Right atrium auricular region (tissue), 2 donors: Measurements from ENCODE around the gene TECPR2. TPM values are rescaled to one million over a fixed set of nuclear protein-coding genes. Genes with fewer than 3 reads are reported as not detected.
"Not testable (repeated sequence)": the region's sequence is repeated elsewhere in the genome, so short reads cannot be mapped to it uniquely, and the experiment has no call there.

Source experiments
- DNase-seq: peaks from one replicate; pipeline ENCODE4 v3.0.0-alpha.2; 2019; ENCODE audit warnings: low spot score
- H3K27ac ChIP-seq, 2 donors: fragments of 200-600 bp; sonication (generic); 1 replicate in 1 of 2; 2 replicates in 1 of 2; pipeline ENCODE4 v1.5.1; 2016 to 2019
- H3K27me3 ChIP-seq, 2 donors: fragments of 200-600 bp; sonication (generic); one replicate each; pipeline versions ENCODE4 v1.5.1 to v1.6.0; 2017 to 2019
- H3K36me3 ChIP-seq: fragments of 200-600 bp; sonication (generic); one replicate; pipeline ENCODE4 v1.5.1; 2016
- H3K4me1 ChIP-seq, 2 donors: fragments of 200-600 bp; sonication (generic); one replicate each; pipeline versions ENCODE4 v1.5.1 to v1.6.0; 2017 to 2019
- H3K4me3 ChIP-seq, 2 donors: fragments of 200-600 bp; sonication (generic); 1 replicate in 1 of 2; 2 replicates in 1 of 2; pipeline ENCODE4 v1.5.1; 2017 to 2019; ENCODE audit warnings: mild to moderate bottlenecking in 1 of 2, moderate library complexity in 1 of 2
- H3K9me3 ChIP-seq, 2 donors: fragments of 200-600 bp; sonication (generic); one replicate each; pipeline ENCODE4 v1.5.1; 2019
- CTCF ChIP-seq, 2 donors: fragments of 200-600 bp; sonication (generic); IDR thresholded peaks; one replicate each; pipeline ENCODE4 v1.5.1; 2019; ENCODE audit warnings: antibody characterized with exemption in 2 of 2
- microRNA-seq, 2 donors: library from miRNA; unstranded; fragments of <30 nt; microRNA quantifications; one replicate each; pipeline ENCODE4, GENCODE V29; 2016 to 2017; ENCODE audit warnings: borderline number of aligned reads in 2 of 2, borderline replicate concordance in 1 of 2
- total RNA-seq, 2 donors: library from RNA; depleted of rRNA; stranded (reverse); fragments of >200 nt; gene quantifications; one replicate each; pipeline ENCODE4 v1.1.0, GENCODE V29; 2016

TECPR2 gene
- total RNA-seq, 2 donors from 2014 or later, result 13.2 to 15.5 TPM

GRCh38 chr14:102545461-102546265, 182.9 kb downstream of the TECPR2 start:
- no peaks in the 10 kb centered on the region for H3K9me3 ChIP-seq
- no peak overlapping the region for H3K27ac ChIP-seq
- peaks cover 0 to 15% of the 10 kb centered on the region in 2 donors for H3K4me1 ChIP-seq
- no peak for TF ChIP-seq CTCF (IDR thresholded peaks at IDR 0.05)
- no peaks in the 10 kb centered on the region for H3K36me3 ChIP-seq
- DNase-seq, result no peak
- peaks cover 0 to 14% of the 10 kb centered on the region in 2 donors for H3K27me3 ChIP-seq
- no peak overlapping the region for H3K4me3 ChIP-seq

GRCh38 chr14:102548616-102549240, 186.0 kb downstream of the TECPR2 start:
- H3K27ac ChIP-seq, result no peak overlapping the region
- H3K4me1 ChIP-seq, result peaks cover 0 to 15% of the 10 kb centered on the region in 2 donors
- H3K27me3 ChIP-seq, result peaks cover 0 to 14% of the 10 kb centered on the region in 2 donors
- no peak for TF ChIP-seq CTCF (IDR thresholded peaks at IDR 0.05)
- H3K9me3 ChIP-seq, result no peaks in the 10 kb centered on the region
- no peaks in the 10 kb centered on the region for H3K36me3 ChIP-seq
- no peak for DNase-seq
- no peak overlapping the region for H3K4me3 ChIP-seq

GRCh38 chr14:102550927-102551401, 188.2 kb downstream of the TECPR2 start:
- H3K27me3 ChIP-seq, result not testable (repeated sequence)

More at GRCh38 chr14:102550927-102551401, 188.2 kb downstream of the TECPR2 start:
- H3K4me3 ChIP-seq, H3K36me3 ChIP-seq, H3K27ac ChIP-seq, DNase-seq, H3K4me1 ChIP-seq, H3K9me3 ChIP-seq: not testable (repeated sequence)

Small RNA genes lying within 50 kb of the gene (microRNA-seq; reads per million reads assigned to microRNA genes)
- gene MIR4309, result 0 reads per million in 2 donors

Other genes with a start within 250 kb of the TECPR2 start
- 10 to 100 TPM; 16.0 to 20.1 TPM for gene WDR20, start 223.0 kb upstream of the TECPR2 start, total RNA-seq
- 10 to 100 TPM; 10.1 to 22.9 TPM for gene MOK, start 57.8 kb upstream of the TECPR2 start, total RNA-seq
- gene ZNF839, start 43.2 kb upstream of the TECPR2 start, total RNA-seq, result 1 to 10 TPM; 6.4 to 7.8 TPM
- 10 to 100 TPM; 25.0 to 31.3 TPM for gene CINP, start 51 bp upstream of the TECPR2 start, total RNA-seq
- 100 to 1,000 TPM; 144 to 158 TPM for gene ANKRD9, start 146.8 kb downstream of the TECPR2 start, total RNA-seq
- gene RCOR1, start 229.7 kb downstream of the TECPR2 start, total RNA-seq, result 1 to 10 TPM; 8.4 to 8.7 TPM